Transverse colon (tissue), 4 donors: ENCODE measurements around the gene SPIN2B. TPM values are rescaled to one million over a fixed set of nuclear protein-coding genes. Genes with fewer than 3 reads are reported as not detected.

Experiments
- DNase-seq: peaks from one replicate; pipeline ENCODE4 v3.0.0-alpha.2; 2019
- H3K27ac ChIP-seq, 4 donors: fragments of 200-600 bp; sonication (generic); 2 replicates each; pipeline ENCODE4 v1.5.1; 2016 to 2018; ENCODE audit warnings: inconsistent platforms in 4 of 4
- H3K27me3 ChIP-seq: fragments of 200-600 bp; sonication (generic); 2 replicates; pipeline ENCODE4 v1.5.1; 2017; ENCODE audit warnings: inconsistent platforms
- H3K36me3 ChIP-seq, 4 donors: fragments of 200-600 bp; sonication (generic); 2 replicates each; pipeline ENCODE4 v1.5.1; 2017 to 2019; ENCODE audit warnings: inconsistent platforms in 4 of 4
- H3K4me1 ChIP-seq, 4 donors: fragments of 200-600 bp; sonication (generic); 2 replicates each; pipeline ENCODE4 v1.5.1; 2017 to 2020; ENCODE audit warnings: inconsistent platforms in 4 of 4
- H3K4me3 ChIP-seq, 4 donors: fragments of 200-600 bp; sonication (generic); 1 replicate in 1 of 4; 2 replicates in 3 of 4; pipeline versions ENCODE4 v1.5.1 to v1.6.1; 2017 to 2019; ENCODE audit warnings: inconsistent platforms in 4 of 4
- H3K9me3 ChIP-seq, 2 donors: fragments of 200-600 bp; sonication (generic); 2 replicates each; pipeline ENCODE4 v1.5.1; 2017 to 2019; ENCODE audit warnings: inconsistent platforms in 2 of 2
- EP300 ChIP-seq: sonication (generic); formaldehyde crosslinking; IDR thresholded peaks from one replicate; pipeline ENCODE4 v1.6.1; 2017; ENCODE audit warnings: antibody characterized with exemption, low read depth
- POLR2A ChIP-seq: fragments of 450-650 bp; IDR thresholded peaks from one replicate; pipeline ENCODE4 v1.6.1; 2016; ENCODE audit warnings: antibody characterized with exemption, mild to moderate bottlenecking, moderate library complexity
- POLR2AphosphoS5 ChIP-seq, 3 donors: sonication (generic); formaldehyde crosslinking; IDR thresholded peaks; one replicate each; pipeline ENCODE4 v1.6.1; 2016; ENCODE audit warnings: antibody characterized with exemption in 3 of 3
- WGBS, 2 donors: methylation state at CpG; one replicate each; pipeline ENCODE4 v1.1.5; 2018; ENCODE audit warnings: low coverage in 1 of 2; 5-methylcytosine and 5-hydroxymethylcytosine counted together
- in situ Hi-C, 4 donors: fragments of 200-750 bp; cut with MboI; loops; one replicate each; pipeline versions ENCODE4 v1.15.0 to v1.15.1; 2017; ENCODE audit warnings: low sequenced_read_pairs in 3 of 4, low pct_ligation_motif_present in 1 of 4, low pct_unique_long_range_greater_than_20kb in 1 of 4
- intact Hi-C: fragments of 100-400 bp; cut with DNase I; formaldehyde crosslinking; loops from one replicate; pipeline ENCODE4 v1.15.1; 2023; ENCODE audit warnings: low total_unique reads
- total RNA-seq, 4 donors: library from RNA; depleted of rRNA; stranded (reverse); fragments of >200 nt; gene quantifications; one replicate each; pipeline ENCODE4 v1.1.0, GENCODE V29; 2016
- TF ChIP-seq, protein P1 (sequence below), 5 experiments: fragments of 200-600 bp in 3 of 5; fragments of 450-650 bp in 2 of 5; sonication (generic) in 3 of 5; IDR thresholded peaks; 1 replicate in 2 of 5; 2 replicates in 3 of 5; pipeline ENCODE4 v1.5.1; 2016 to 2017; ENCODE audit warnings: antibody characterized with exemption in 5 of 5, inconsistent platforms in 3 of 5, mild to moderate bottlenecking in 2 of 5, moderate library complexity in 1 of 5

SPIN2B gene
- total RNA-seq, 4 donors from 2014 or later = 8.6 to 19.8 (median 19.7) TPM; not detected in 1

- 92% methylated on average over 7 of the region's 7 CpGs; no CpG with 5 or more reads in 1 of the 2 donors for WGBS, 2 donors
- intact Hi-C loops = no loop called here
- no peak for DNase-seq
- no peaks in the 10 kb centered on the region for H3K36me3 ChIP-seq
- H3K27me3 ChIP-seq = no peaks in the 10 kb centered on the region
- no peak for TF ChIP-seq POLR2A
- TF ChIP-seq POLR2AphosphoS5 (IDR thresholded peaks at IDR 0.05) = no peak
- TF ChIP-seq EP300 = no peak
- H3K27ac ChIP-seq = no peak overlapping the region
- in situ Hi-C loops = no loop called here
- no peak overlapping the region for H3K4me3 ChIP-seq
- H3K4me1 ChIP-seq = no peaks in the 10 kb centered on the region
- no peaks in the 10 kb centered on the region for H3K9me3 ChIP-seq
These were observed 38.2 kb downstream of the SPIN2B start for GRCh38 chrX:57083143-57083542.

DNA sequence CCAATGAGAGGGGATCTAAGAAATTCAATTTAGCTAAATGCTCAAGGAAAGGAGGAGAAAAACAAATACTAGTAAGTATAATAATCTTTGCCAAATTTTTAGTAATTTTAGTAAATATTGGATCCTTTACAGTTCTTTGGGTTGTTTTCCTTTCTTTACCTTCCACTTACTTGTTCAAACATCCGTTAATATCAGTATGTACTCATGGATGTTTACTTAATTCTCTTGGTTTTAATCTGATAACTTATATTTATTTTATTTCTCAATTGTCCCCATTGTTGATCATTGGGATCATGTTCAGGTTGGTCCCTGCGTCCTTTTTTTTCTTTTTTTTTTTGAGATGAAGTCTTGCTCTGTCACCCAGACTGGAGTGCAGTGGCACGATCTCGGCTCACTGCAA, 46.9 kb downstream of the SPIN2B start:
- Histone ChIP-seq H3K9me3 (no peaks in the 10 kb centered on the region), H3K36me3 (no peaks in the 10 kb centered on the region), H3K4me3 (no peak overlapping the region), H3K27ac (no peak overlapping the region), H3K4me1 (no peaks in the 10 kb centered on the region), H3K27me3 (no peaks in the 10 kb centered on the region)
- DNase-seq = no peak
- intact Hi-C loops (no loop called here), in situ Hi-C loops (no loop called here)
- no peak for TF ChIP-seq EP300
- no peak for TF ChIP-seq POLR2A
- TF ChIP-seq, protein P1, sequence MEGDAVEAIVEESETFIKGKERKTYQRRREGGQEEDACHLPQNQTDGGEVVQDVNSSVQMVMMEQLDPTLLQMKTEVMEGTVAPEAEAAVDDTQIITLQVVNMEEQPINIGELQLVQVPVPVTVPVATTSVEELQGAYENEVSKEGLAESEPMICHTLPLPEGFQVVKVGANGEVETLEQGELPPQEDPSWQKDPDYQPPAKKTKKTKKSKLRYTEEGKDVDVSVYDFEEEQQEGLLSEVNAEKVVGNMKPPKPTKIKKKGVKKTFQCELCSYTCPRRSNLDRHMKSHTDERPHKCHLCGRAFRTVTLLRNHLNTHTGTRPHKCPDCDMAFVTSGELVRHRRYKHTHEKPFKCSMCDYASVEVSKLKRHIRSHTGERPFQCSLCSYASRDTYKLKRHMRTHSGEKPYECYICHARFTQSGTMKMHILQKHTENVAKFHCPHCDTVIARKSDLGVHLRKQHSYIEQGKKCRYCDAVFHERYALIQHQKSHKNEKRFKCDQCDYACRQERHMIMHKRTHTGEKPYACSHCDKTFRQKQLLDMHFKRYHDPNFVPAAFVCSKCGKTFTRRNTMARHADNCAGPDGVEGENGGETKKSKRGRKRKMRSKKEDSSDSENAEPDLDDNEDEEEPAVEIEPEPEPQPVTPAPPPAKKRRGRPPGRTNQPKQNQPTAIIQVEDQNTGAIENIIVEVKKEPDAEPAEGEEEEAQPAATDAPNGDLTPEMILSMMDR (IDR thresholded peaks at IDR 0.05) = no peak
- no peak for TF ChIP-seq POLR2AphosphoS5 (IDR thresholded peaks at IDR 0.05)
- WGBS, 2 donors = 88% methylated on average over 4 of the region's 4 CpGs; no CpG with 5 or more reads in 1 of the 2 donors

DNA sequence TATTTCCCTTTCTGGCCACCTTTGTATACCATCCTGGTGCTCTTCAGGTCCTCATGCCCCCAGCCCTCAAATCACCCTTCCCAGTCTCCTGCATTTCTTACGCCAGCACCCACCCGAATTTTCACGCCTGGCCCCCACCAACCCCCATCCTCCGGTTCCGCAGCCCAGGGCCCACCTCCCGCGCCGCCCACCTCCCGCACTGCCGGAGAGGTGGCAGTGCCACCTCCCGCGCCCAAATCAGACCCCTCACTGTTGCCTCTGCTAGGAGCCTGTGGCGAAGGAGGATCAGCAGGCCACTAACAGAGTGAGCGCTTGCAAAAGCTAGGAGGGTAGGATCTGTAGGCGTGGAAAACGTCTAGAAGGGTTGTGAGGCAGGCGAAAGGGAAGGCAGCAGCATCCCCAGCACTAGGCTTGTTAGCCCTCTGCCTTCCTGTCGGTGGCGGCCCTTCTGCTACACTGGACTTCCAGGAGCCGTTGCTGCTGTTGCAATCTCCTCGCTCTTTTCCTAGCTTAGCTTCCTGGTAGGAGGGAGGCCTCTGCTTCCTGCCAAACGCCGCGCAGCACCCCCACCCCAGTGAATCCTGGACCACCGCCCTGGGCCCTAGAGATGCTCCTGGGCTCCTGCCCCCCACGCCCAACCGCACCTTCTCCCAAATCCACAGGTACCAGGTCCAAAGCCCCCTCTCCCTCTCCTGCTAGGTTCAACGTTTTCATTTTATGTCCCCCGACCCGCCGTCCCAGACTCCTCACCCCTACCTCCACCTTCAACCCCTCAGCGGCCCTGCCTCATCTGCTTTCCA, 51.0 kb downstream of the SPIN2B start:
- Histone ChIP-seq H3K4me1 (no peaks in the 10 kb centered on the region), H3K27me3 (no peaks in the 10 kb centered on the region), H3K4me3 (no peak overlapping the region), H3K9me3 (no peaks in the 10 kb centered on the region), H3K36me3 (no peaks in the 10 kb centered on the region), H3K27ac (no peak overlapping the region)
- in situ Hi-C loops (no loop called here), intact Hi-C loops (no loop called here)
- TF ChIP-seq POLR2AphosphoS5 (IDR thresholded peaks at IDR 0.05) (no peak), EP300 (no peak), POLR2A (no peak)
- TF ChIP-seq, protein P1 (IDR thresholded peaks at IDR 0.05) = no peak
- no peak for DNase-seq
- 81 to 100% methylated on average over 2 to 32 of the region's 32 CpGs for WGBS, 2 donors

Other genes with a start within 250 kb of the SPIN2B start
- 10 to 100 TPM in 2 of 4 donors, 1 to 10 TPM in 2; 3.8 to 12.7 (median 10.3) TPM for gene SPIN3, start 126.0 kb downstream of the SPIN2B start, total RNA-seq
- gene SPIN2A, start 15.8 kb upstream of the SPIN2B start, total RNA-seq = 10 to 100 TPM in 1 of 4 donors, 1 to 10 TPM in 1, under 1 TPM in 1, not detected in 1; 0.64 to 15.7 (median 1.2) TPM
- gene FAAH2, start 165.2 kb upstream of the SPIN2B start, total RNA-seq = 10 to 100 TPM in 3 of 4 donors, not detected in 1; 12.0 to 16.2 (median 14.5) TPM